Ishikawa (cell line): ENCODE data around the gene EIF3J.

Source experiments
- EGR1 ChIP-seq: IDR thresholded peaks from 2 replicates; pipeline ENCODE4 v1.6.1; 2012
- EP300 ChIP-seq: IDR thresholded peaks from 2 replicates; pipeline ENCODE4 v1.6.1; 2012; ENCODE audit warnings: borderline replicate concordance
- FOXM1 ChIP-seq: IDR thresholded peaks from 2 replicates; pipeline ENCODE4 v1.6.1; 2012; ENCODE audit warnings: low read depth, borderline replicate concordance
- TCF12 ChIP-seq: IDR thresholded peaks from 2 replicates; pipeline ENCODE4 v1.6.1; 2012; ENCODE audit warnings: low read depth
- TF ChIP-seq, protein P1 (sequence below): IDR thresholded peaks from 2 replicates; pipeline ENCODE4 v1.6.1; 2012
- TF ChIP-seq, protein P2 (sequence below): IDR thresholded peaks from 2 replicates; pipeline ENCODE4 v1.6.1; 2012; ENCODE audit warnings: low read depth, mild to moderate bottlenecking

DNA sequence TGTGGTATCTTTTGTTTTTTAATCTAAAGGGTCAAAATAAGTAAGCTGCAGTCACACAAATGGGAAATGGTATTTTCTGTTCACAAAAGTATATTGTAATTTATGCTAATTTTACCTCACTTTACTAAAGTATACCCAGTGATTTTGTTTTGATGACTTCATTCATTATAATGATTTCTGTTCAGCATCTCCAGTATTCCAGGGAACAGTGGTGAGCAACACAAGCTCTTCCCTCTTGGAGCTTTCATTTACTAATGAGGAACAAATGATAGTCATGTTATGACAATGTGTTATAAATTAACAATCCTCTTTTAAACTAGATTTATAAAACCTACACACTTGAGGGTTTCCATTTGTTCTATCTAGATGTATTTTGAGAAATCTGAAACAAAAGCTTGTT lies 20.5 kb upstream of the EIF3J start:
- TF ChIP-seq FOXM1 = no peak
- TF ChIP-seq, protein P1, sequence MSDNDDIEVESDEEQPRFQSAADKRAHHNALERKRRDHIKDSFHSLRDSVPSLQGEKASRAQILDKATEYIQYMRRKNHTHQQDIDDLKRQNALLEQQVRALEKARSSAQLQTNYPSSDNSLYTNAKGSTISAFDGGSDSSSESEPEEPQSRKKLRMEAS = no peak
- no peak for TF ChIP-seq EP300
- TF ChIP-seq EGR1 = no peak
- TF ChIP-seq, protein P2, sequence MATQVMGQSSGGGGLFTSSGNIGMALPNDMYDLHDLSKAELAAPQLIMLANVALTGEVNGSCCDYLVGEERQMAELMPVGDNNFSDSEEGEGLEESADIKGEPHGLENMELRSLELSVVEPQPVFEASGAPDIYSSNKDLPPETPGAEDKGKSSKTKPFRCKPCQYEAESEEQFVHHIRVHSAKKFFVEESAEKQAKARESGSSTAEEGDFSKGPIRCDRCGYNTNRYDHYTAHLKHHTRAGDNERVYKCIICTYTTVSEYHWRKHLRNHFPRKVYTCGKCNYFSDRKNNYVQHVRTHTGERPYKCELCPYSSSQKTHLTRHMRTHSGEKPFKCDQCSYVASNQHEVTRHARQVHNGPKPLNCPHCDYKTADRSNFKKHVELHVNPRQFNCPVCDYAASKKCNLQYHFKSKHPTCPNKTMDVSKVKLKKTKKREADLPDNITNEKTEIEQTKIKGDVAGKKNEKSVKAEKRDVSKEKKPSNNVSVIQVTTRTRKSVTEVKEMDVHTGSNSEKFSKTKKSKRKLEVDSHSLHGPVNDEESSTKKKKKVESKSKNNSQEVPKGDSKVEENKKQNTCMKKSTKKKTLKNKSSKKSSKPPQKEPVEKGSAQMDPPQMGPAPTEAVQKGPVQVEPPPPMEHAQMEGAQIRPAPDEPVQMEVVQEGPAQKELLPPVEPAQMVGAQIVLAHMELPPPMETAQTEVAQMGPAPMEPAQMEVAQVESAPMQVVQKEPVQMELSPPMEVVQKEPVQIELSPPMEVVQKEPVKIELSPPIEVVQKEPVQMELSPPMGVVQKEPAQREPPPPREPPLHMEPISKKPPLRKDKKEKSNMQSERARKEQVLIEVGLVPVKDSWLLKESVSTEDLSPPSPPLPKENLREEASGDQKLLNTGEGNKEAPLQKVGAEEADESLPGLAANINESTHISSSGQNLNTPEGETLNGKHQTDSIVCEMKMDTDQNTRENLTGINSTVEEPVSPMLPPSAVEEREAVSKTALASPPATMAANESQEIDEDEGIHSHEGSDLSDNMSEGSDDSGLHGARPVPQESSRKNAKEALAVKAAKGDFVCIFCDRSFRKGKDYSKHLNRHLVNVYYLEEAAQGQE = no peak
- TF ChIP-seq TCF12 = no peak
